Ovary (tissue), 9 donors: ENCODE data around the gene MARK3. TPM values are rescaled to one million over a fixed set of nuclear protein-coding genes. Genes with fewer than 3 reads are reported as not detected.

Experiments used
- DNase-seq, 5 donors: peaks; one replicate each; pipeline ENCODE4 v3.0.0-alpha.2; 2019 to 2020
- H3K27ac ChIP-seq, 2 donors: fragments of 200-600 bp; one replicate each; pipeline versions ENCODE4 v1.5.1 to v1.8.0; 2019 to 2022
- H3K27me3 ChIP-seq: fragments of 200-600 bp; one replicate; pipeline ENCODE4 v1.8.0; 2022
- H3K36me3 ChIP-seq: fragments of 200-600 bp; sonication (generic); one replicate; pipeline ENCODE4 v1.5.1; 2019
- H3K4me1 ChIP-seq: one replicate; pipeline ENCODE4 v1.8.1; 2013; ENCODE audit warnings: mild to moderate bottlenecking, moderate library complexity; ENCODE audit not compliant: insufficient read depth
- H3K4me3 ChIP-seq: fragments of 200-600 bp; sonication (generic); one replicate; pipeline ENCODE4 v1.5.1; 2017
- H3K9me3 ChIP-seq, 2 donors: fragments of 200-600 bp in 1 of 2; sonication (generic) in 1 of 2; one replicate each; pipeline versions ENCODE4 v1.5.1 to v1.8.1; 2013 to 2019; ENCODE audit warnings: mild to moderate bottlenecking in 1 of 2, moderate library complexity in 1 of 2
- CTCF ChIP-seq, 3 donors: fragments of 450-650 bp in 2 of 3; fragments of 200-600 bp in 1 of 3; IDR thresholded peaks; one replicate each; pipeline versions ENCODE4 v1.5.1 to v1.8.0; 2016 to 2022; ENCODE audit warnings: antibody characterized with exemption in 3 of 3, mild to moderate bottlenecking in 1 of 3
- EP300 ChIP-seq: sonication (generic); formaldehyde crosslinking; IDR thresholded peaks from one replicate; pipeline ENCODE4 v1.6.1; 2017; ENCODE audit warnings: antibody characterized with exemption
- POLR2A ChIP-seq: fragments of 450-650 bp; IDR thresholded peaks from one replicate; pipeline ENCODE4 v1.6.1; 2017; ENCODE audit warnings: antibody characterized with exemption, mild to moderate bottlenecking, moderate library complexity
- WGBS, 3 donors: extraction: QIAGEN DNeasy Blood & Tissue Kit in 1 of 3; methylation state at CpG; one replicate each; pipeline versions ENCODE4 v1.1.5 to v1.1.7; 2013 to 2017; 5-methylcytosine and 5-hydroxymethylcytosine counted together
- intact Hi-C, 4 donors: fragments of 100-400 bp; cut with DNase I; formaldehyde crosslinking; loops; one replicate each; pipeline versions ENCODE4 v1.11.0 to v1.15.1; 2022 to 2023
- polyA plus RNA-seq, 2 donors: library from polyadenylated mRNA; stranded (reverse); fragments of 200-250 nt in 1 of 2; fragments of 350-450 nt in 1 of 2; fragmentation: Illumina TruSeq in 1 of 2; extraction: RNeasy Lipid Tissue Mini Kit (QIAGEN cat#74804) in 1 of 2; gene quantifications; one replicate each; pipeline ENCODE4 v1.2.3, GENCODE V29; 2013 to 2014
- total RNA-seq, 7 donors: library from RNA; depleted of rRNA in 2 of 7; stranded (reverse); fragments of >200 nt in 2 of 7; fragmentation: NEBNext Ultra II Directional in 3 of 7; extraction: Animal tissue kit (Norgen Biotek cat#: 25700) in 3 of 7; gene quantifications; one replicate each; pipeline versions ENCODE4 v1.1.0 to v1.2.4, GENCODE V29; 2016 to 2023
- donor health status: DM: no; HTN: no; CAD: no; lungs with moderate emphysema.
- donor health status: DM: no; HTN: no; CAD: no.
- donor health status: Bipolar disorder and iron deficiency.
- donor health status: DM: yes; HTN: yes; CAD: no.
- donor health status: DM: no; HTN: no; CAD: no.
- donor health status: DM: yes; HTN: yes; CAD: no.

MARK3 gene
- total and polyA plus RNA-seq, 9 donors: 46.4 to 110 (median 71.1) TPM

- H3K9me3 ChIP-seq: no peaks in the 10 kb centered on the region
- TF ChIP-seq EP300 (no peak), POLR2A (no peak), CTCF (IDR thresholded peaks at IDR 0.05) (no peak)
- WGBS, 3 donors: 81 to 91% (median 84%) methylated on average over 4 of the region's 4 CpGs
Measured at GRCh38 chr14:103367995-103368394, 17.2 kb upstream of the MARK3 start.

GRCh38 chr14:103370087-103370486, 15.1 kb upstream of the MARK3 start:
- TF ChIP-seq POLR2A: no peak
- no peak for TF ChIP-seq EP300
- TF ChIP-seq CTCF (IDR thresholded peaks at IDR 0.05): no peak
- H3K36me3 ChIP-seq: no peaks in the 10 kb centered on the region
- H3K4me1 ChIP-seq: no peaks in the 10 kb centered on the region
- DNase-seq: no peak
- H3K27me3 ChIP-seq: no peaks in the 10 kb centered on the region
- no peaks in the 10 kb centered on the region for H3K9me3 ChIP-seq
- 93 to 94% (median 93%) methylated on average over 3 of the region's 3 CpGs for WGBS, 3 donors
- intact Hi-C loops: no loop called here
- no peak overlapping the region for H3K4me3 ChIP-seq
- H3K27ac ChIP-seq: no peak overlapping the region

More at GRCh38 chr14:103367995-103368394, 17.2 kb upstream of the MARK3 start:
- Histone ChIP-seq H3K36me3 (no peaks in the 10 kb centered on the region), H3K27me3 (no peaks in the 10 kb centered on the region), H3K4me1 (no peaks in the 10 kb centered on the region), H3K27ac (no peak overlapping the region), H3K4me3 (no peak overlapping the region)
- intact Hi-C loops: no loop called here
- no peak for DNase-seq

GRCh38 chr14:103372017-103372416, 13.2 kb upstream of the MARK3 start:
- Histone ChIP-seq H3K4me1 (no peaks in the 10 kb centered on the region), H3K27ac (no peak overlapping the region), H3K27me3 (no peaks in the 10 kb centered on the region), H3K4me3 (no peak overlapping the region), H3K9me3 (no peaks in the 10 kb centered on the region), H3K36me3 (no peaks in the 10 kb centered on the region)
- DNase-seq: no peak
- no peak for TF ChIP-seq CTCF (IDR thresholded peaks at IDR 0.05)
- TF ChIP-seq EP300: no peak
- no peak for TF ChIP-seq POLR2A
- intact Hi-C loops: no loop called here
- 63 to 74% (median 67%) methylated on average over 16 to 23 of the region's 23 CpGs for WGBS, 3 donors

- H3K9me3 ChIP-seq: no peaks in the 10 kb centered on the region
- H3K27me3 ChIP-seq: no peaks in the 10 kb centered on the region
- 61 to 66% (median 64%) methylated on average over 11 of the region's 11 CpGs for WGBS, 3 donors
- intact Hi-C loops: no loop called here
- no peaks in the 10 kb centered on the region for H3K4me1 ChIP-seq
- no peak for DNase-seq
- TF ChIP-seq EP300 (no peak), POLR2A (no peak), CTCF (IDR thresholded peaks at IDR 0.05) (no peak)
- H3K36me3 ChIP-seq: no peaks in the 10 kb centered on the region
- no peak overlapping the region for H3K27ac ChIP-seq
- no peak overlapping the region for H3K4me3 ChIP-seq
Measured at GRCh38 chr14:103372552-103373304, 12.5 kb upstream of the MARK3 start.
